ENCODE measurements around the gene SIDT1. TPM values are rescaled to one million over a fixed set of nuclear protein-coding genes. Genes with fewer than 3 reads are reported as not detected.

Gene SIDT1
- total RNA-seq, 1 donor from 2014 or later: not detected

DNA sequence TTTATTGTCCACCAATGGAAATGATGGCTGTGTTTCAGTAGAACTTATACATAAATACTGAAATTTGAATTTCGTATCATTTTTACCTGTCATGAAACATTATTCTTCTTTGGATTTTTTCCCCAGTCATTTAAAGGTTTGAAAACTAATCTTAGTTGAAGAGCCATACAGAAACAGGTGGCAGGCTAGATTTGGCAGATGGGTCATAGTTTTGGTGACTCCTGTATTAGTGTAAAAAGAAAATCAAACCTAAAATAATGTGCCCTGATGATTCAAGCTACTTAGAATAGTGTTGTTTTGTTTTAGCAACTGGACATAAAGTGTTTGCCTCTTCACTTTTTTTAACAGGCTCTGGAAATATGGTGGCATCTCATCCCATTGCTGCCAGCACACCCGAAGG is 68.9 kb downstream of the SIDT1 start:
- no peaks in the 10 kb centered on the region for H3K4me1 Mint-ChIP-seq
- no peak overlapping the region for H3K4me3 ChIP-seq
- no peaks in the 10 kb centered on the region for H3K79me2 ChIP-seq (ENCODE audit: low read depth)
- H4K20me1 ChIP-seq (ENCODE audit: low read depth): no peaks in the 10 kb centered on the region
- no peak for TF ChIP-seq EZH2 (IDR thresholded peaks at IDR 0.05)
- TF ChIP-seq EZH2phosphoT487 (IDR thresholded peaks at IDR 0.05): no peak
- TF ChIP-seq CTCF (IDR thresholded peaks at IDR 0.05): no peak
- H3K27ac ChIP-seq: no peak overlapping the region
- no peak overlapping the region for H2AFZ ChIP-seq (replicated peaks)
- no peaks in the 10 kb centered on the region for H3K27me3 ChIP-seq
- H3K4me2 ChIP-seq: no peak overlapping the region
- no peak overlapping the region for H3K4me3 Mint-ChIP-seq
- no peaks in the 10 kb centered on the region for H3F3A ChIP-seq (ENCODE audit: low read depth)
- H3K9ac ChIP-seq: no peak overlapping the region
- H3K36me3 ChIP-seq: no peaks in the 10 kb centered on the region
- no peaks in the 10 kb centered on the region for H3K9me3 Mint-ChIP-seq
- no peak overlapping the region for H3K27ac Mint-ChIP-seq
- no peaks in the 10 kb centered on the region for H3K27me3 Mint-ChIP-seq (ENCODE audit: insufficient read depth, low read depth)
- no peaks in the 10 kb centered on the region for H3K9me3 ChIP-seq (ENCODE audit: low read depth)
- H3K4me1 ChIP-seq: no peaks in the 10 kb centered on the region
- no peaks in the 10 kb centered on the region for H3K36me3 Mint-ChIP-seq
- no peak for DNase-seq (ENCODE audit: low spot score)

DNA sequence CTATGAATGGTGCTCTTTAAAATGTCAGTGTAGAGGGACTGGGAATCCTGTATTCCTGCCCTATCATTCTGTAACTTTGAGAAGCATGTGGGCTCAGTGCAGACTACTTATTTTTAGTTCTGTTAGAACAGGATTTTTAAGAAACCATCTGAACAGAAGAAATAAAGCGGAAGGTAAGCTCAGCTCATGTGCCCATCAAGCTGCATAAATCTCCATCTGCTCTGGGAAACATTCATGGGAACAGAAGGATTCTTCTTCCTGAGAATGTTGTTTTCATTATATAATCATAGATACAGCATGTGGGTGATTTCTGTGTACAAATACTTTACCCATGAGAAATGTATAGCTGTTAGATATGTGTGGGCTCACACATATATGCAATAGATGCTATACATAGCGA is 69.9 kb downstream of the SIDT1 start:
- Histone ChIP-seq H3F3A (ENCODE audit: low read depth) (no peaks in the 10 kb centered on the region), H3K27ac (no peak overlapping the region), H3K4me1 (peaks cover 6% of the 10 kb centered on the region), H3K4me2 (no peak overlapping the region), H2AFZ (replicated peaks) (no peak overlapping the region), H3K27me3 (no peaks in the 10 kb centered on the region), H3K4me3 (no peak overlapping the region), H3K9ac (no peak overlapping the region), H4K20me1 (ENCODE audit: low read depth) (no peaks in the 10 kb centered on the region), H3K36me3 (no peaks in the 10 kb centered on the region), H3K79me2 (ENCODE audit: low read depth) (no peaks in the 10 kb centered on the region), H3K9me3 (ENCODE audit: low read depth) (no peaks in the 10 kb centered on the region)
- Mint-ChIP-seq H3K27me3 (ENCODE audit: insufficient read depth, low read depth) (no peaks in the 10 kb centered on the region), H3K4me3 (no peak overlapping the region), H3K4me1 (peaks cover 4% of the 10 kb centered on the region), H3K9me3 (no peaks in the 10 kb centered on the region), H3K27ac (no peak overlapping the region), H3K36me3 (no peaks in the 10 kb centered on the region)
- DNase-seq (ENCODE audit: low spot score): no peak
- no peak for TF ChIP-seq EZH2 (IDR thresholded peaks at IDR 0.05)
- no peak for TF ChIP-seq EZH2phosphoT487 (IDR thresholded peaks at IDR 0.05)
- no peak for TF ChIP-seq CTCF (IDR thresholded peaks at IDR 0.05)

DNA sequence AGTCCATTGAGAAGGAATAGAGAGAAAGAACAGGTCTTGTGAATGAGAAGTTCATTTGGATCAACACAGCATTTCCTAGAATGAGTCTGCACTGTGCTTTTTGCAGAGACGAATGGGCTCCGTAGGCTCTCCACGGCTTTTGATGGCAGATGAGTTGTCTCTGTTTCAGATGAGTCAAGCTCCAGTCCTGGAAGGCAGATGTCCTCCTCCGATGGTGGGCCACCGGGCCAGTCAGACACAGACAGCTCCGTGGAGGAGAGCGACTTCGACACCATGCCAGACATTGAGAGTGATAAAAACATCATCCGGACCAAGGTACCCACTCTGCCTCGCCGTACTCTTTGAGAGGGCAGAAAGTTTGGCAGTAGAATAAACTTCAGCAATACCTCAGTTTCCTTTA is 70.5 kb downstream of the SIDT1 start:
- no peaks in the 10 kb centered on the region for H3F3A ChIP-seq (ENCODE audit: low read depth)
- Mint-ChIP-seq H3K4me3 (no peak overlapping the region), H3K36me3 (no peaks in the 10 kb centered on the region), H3K4me1 (peaks cover 4% of the 10 kb centered on the region), H3K27ac (no peak overlapping the region), H3K27me3 (ENCODE audit: insufficient read depth, low read depth) (peaks cover under 1% of the 10 kb centered on the region), H3K9me3 (no peaks in the 10 kb centered on the region)
- H3K79me2 ChIP-seq (ENCODE audit: low read depth): no peaks in the 10 kb centered on the region
- H3K27me3 ChIP-seq: no peaks in the 10 kb centered on the region
- TF ChIP-seq CTCF (IDR thresholded peaks at IDR 0.05): no peak
- no peak for TF ChIP-seq EZH2phosphoT487 (IDR thresholded peaks at IDR 0.05)
- no peak for TF ChIP-seq EZH2 (IDR thresholded peaks at IDR 0.05)
- no peaks in the 10 kb centered on the region for H4K20me1 ChIP-seq (ENCODE audit: low read depth)
- H2AFZ ChIP-seq (replicated peaks): no peak overlapping the region
- no peaks in the 10 kb centered on the region for H3K9me3 ChIP-seq (ENCODE audit: low read depth)
- no peak overlapping the region for H3K27ac ChIP-seq
- no peaks in the 10 kb centered on the region for H3K36me3 ChIP-seq
- no peak overlapping the region for H3K9ac ChIP-seq
- no peak overlapping the region for H3K4me2 ChIP-seq
- peaks cover 6% of the 10 kb centered on the region for H3K4me1 ChIP-seq
- DNase-seq (ENCODE audit: low spot score): no peak
- H3K4me3 ChIP-seq: no peak overlapping the region

Measured in neural progenitor cell (in vitro differentiated cells).